Keratinocyte (primary cell): ENCODE data around the gene LZTFL1. TPM values are rescaled to one million over a fixed set of nuclear protein-coding genes. Genes with fewer than 3 reads are reported as not detected.

Source experiments
- DNase-seq: peaks from one replicate; pipeline ENCODE4 v3.0.0-alpha.2; 2011; ENCODE audit warnings: low read depth, missing footprints, low spot score
- FAIRE-seq: peaks from 2 replicates; lab custom pipeline; 2011; peaks lifted over from hg19 to GRCh38; lab: Jason Lieb, UNC
- H2AFZ ChIP-seq: 2 replicates; pipeline ENCODE4 v1.6.0; 2012; ENCODE audit warnings: low read length, control low read depth, inconsistent platforms; ENCODE audit not compliant: control insufficient read depth
- H3K27ac ChIP-seq: 2 replicates; pipeline ENCODE4 v1.5.1; 2011; ENCODE audit warnings: low read length; ENCODE audit not compliant: control insufficient read depth, insufficient read depth
- H3K27me3 ChIP-seq: 3 replicates; pipeline ENCODE4 v1.6.0; 2011; ENCODE audit warnings: low read length; ENCODE audit not compliant: control insufficient read depth, insufficient read depth; ENCODE audit errors: extremely low read depth
- H3K36me3 ChIP-seq, 2 experiments: 2 replicates in 1 of 2; 3 replicates in 1 of 2; pipeline ENCODE4 v1.5.1; 2011; ENCODE audit warnings: low read length in 2 of 2, mild to moderate bottlenecking in 1 of 2; ENCODE audit not compliant: control insufficient read depth in 2 of 2, insufficient read depth in 2 of 2; ENCODE audit errors: extremely low read depth in 1 of 2
- H3K4me1 ChIP-seq: 3 replicates; pipeline ENCODE4 v1.5.1; 2011; ENCODE audit warnings: low read length; ENCODE audit not compliant: control insufficient read depth, insufficient read depth; ENCODE audit errors: extremely low read depth
- H3K4me2 ChIP-seq: 3 replicates; pipeline ENCODE4 v1.6.0; 2011; ENCODE audit warnings: low read depth, low read length; ENCODE audit not compliant: control insufficient read depth, insufficient read depth; ENCODE audit errors: extremely low read depth
- H3K4me3 ChIP-seq, 3 experiments: fragments of 200-600 bp in 1 of 3; sonication (generic) in 1 of 3; 2 replicates in 2 of 3; 3 replicates in 1 of 3; pipeline ENCODE4 v1.5.1; 2011 to 2016; ENCODE audit warnings: low read length in 3 of 3, mild to moderate bottlenecking in 3 of 3, control low read depth in 2 of 3, inconsistent platforms in 1 of 3, low read depth in 1 of 3, mixed read lengths in 1 of 3, mixed run types in 1 of 3, moderate library complexity in 1 of 3; ENCODE audit not compliant: control insufficient read depth in 2 of 3, insufficient read depth in 2 of 3; ENCODE audit errors: extremely low read depth in 1 of 3
- H3K79me2 ChIP-seq: 2 replicates; pipeline ENCODE4 v1.6.0; 2012; ENCODE audit warnings: low read length; ENCODE audit not compliant: control insufficient read depth, insufficient read depth
- H3K9ac ChIP-seq: 3 replicates; pipeline ENCODE4 v1.6.0; 2011; ENCODE audit warnings: low read length; ENCODE audit not compliant: control insufficient read depth, insufficient read depth; ENCODE audit errors: extremely low read depth
- H3K9me1 ChIP-seq: 3 replicates; pipeline ENCODE4 v1.6.0; 2011; ENCODE audit warnings: low read length; ENCODE audit not compliant: control insufficient read depth, insufficient read depth; ENCODE audit errors: extremely low read depth
- H3K9me3 ChIP-seq: 2 replicates; pipeline ENCODE4 v1.5.1; 2012; ENCODE audit warnings: low read depth, low read length; ENCODE audit not compliant: control insufficient read depth
- H4K20me1 ChIP-seq: 3 replicates; pipeline ENCODE4 v1.6.0; 2011; ENCODE audit warnings: low read length; ENCODE audit not compliant: control insufficient read depth, insufficient read depth; ENCODE audit errors: extremely low read depth
- CTCF ChIP-seq, 3 experiments: IDR thresholded peaks in 1 of 3; conservative IDR thresholded peaks in 1 of 3; optimal IDR thresholded peaks in 1 of 3; 2 replicates in 2 of 3; 3 replicates in 1 of 3; pipeline versions ENCODE3 to v1.5.1; 2011; ENCODE audit warnings: low read length in 3 of 3, mild to moderate bottlenecking in 3 of 3, moderate library complexity in 2 of 3, control low read depth in 1 of 3, inconsistent platforms in 1 of 3; ENCODE audit not compliant: insufficient read depth in 2 of 3; ENCODE audit errors: extremely low read depth in 1 of 3
- EZH2 ChIP-seq: IDR thresholded peaks from one replicate; pipeline ENCODE4 v1.6.1; 2012; ENCODE audit warnings: inconsistent platforms, mild to moderate bottlenecking, low read length, moderate library complexity
- dilution Hi-C: fragments of 300-500 bp; cut with MboI; formaldehyde crosslinking; loops from one replicate; pipeline ENCODE4 v1.7.0; 2020; ENCODE audit warnings: low sequenced_read_pairs; ENCODE audit not compliant: extremely low pct_ligation_motif_present
- polyA plus RNA-seq, 5 experiments: library from polyadenylated mRNA; depleted of rRNA in 3 of 5; stranded (reverse) in 3 of 5; stranded (forward) in 1 of 5; unstranded in 1 of 5; fragments of >200 nt; gene quantifications; 1 replicate in 1 of 5; 2 replicates in 3 of 5; 3 replicates in 1 of 5; pipeline versions ENCODE4 v1.2.1 to v1.2.3, GENCODE V29; 2011 to 2012; ENCODE audit warnings: missing spikeins in 2 of 5, low read depth in 1 of 5, low replicate concordance in 1 of 5

Gene LZTFL1
- polyA plus RNA-seq, 1 donor (not counting 4 experiments of a cell fraction or from before 2014, with no cell fraction given): 17.9 TPM

GRCh38 chr3:45826908-45827307 is 15.0 kb downstream of the LZTFL1 start:
- peak; percentile 74 for FAIRE-seq
- Histone ChIP-seq H4K20me1 (no peaks in the 10 kb centered on the region), H3K9me1 (no peaks in the 10 kb centered on the region), H3K4me2 (no peak overlapping the region), H3K9me3 (no peaks in the 10 kb centered on the region), H3K36me3 (peaks cover 4 to 7% of the 10 kb centered on the region in 2 experiments), H3K27me3 (no peaks in the 10 kb centered on the region), H3K4me3 (no peak overlapping the region), H3K4me1 (peaks cover 3% of the 10 kb centered on the region), H3K27ac (no peak overlapping the region), H3K79me2 (no peaks in the 10 kb centered on the region), H2AFZ (no peak overlapping the region), H3K9ac (no peak overlapping the region)
- dilution Hi-C loops: no loop called here
- no peak for DNase-seq
- no peak for TF ChIP-seq CTCF (optimal IDR thresholded peaks at IDR 0.05 in 1 of 3, IDR thresholded peaks at IDR 0.05 in 1 of 3, conservative IDR thresholded peaks at IDR 0.05 in 1 of 3; ENCODE audit: extremely low read depth in 1 of 3, insufficient read depth in 2 of 3, low read length in 3 of 3)
- TF ChIP-seq EZH2: no peak

DNA sequence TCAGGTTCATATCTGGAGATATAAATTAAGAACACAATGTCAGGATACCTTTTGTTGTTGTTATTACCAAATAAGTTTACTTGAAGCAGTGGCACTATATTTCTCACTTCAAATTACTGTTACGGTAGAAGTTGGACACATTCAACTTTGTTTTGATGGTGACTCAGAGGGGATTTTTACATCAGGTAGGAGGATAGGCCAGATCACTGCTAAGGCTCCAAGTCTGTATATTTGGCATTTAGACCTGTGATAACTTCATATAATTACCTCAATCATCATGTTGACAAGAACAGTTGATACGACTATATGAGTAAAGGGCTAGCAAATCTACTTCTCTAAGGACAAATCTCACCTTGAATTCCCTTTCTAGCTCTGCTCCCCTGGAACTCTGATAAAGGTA is 15.6 kb downstream of the LZTFL1 start:
- Histone ChIP-seq H3K36me3 (peaks cover 2 to 7% of the 10 kb centered on the region in 2 experiments), H2AFZ (no peak overlapping the region), H3K4me3 (no peak overlapping the region), H3K27ac (no peak overlapping the region), H4K20me1 (no peaks in the 10 kb centered on the region), H3K9me3 (no peaks in the 10 kb centered on the region), H3K79me2 (no peaks in the 10 kb centered on the region), H3K9me1 (no peaks in the 10 kb centered on the region), H3K4me1 (peaks cover 3% of the 10 kb centered on the region), H3K4me2 (no peak overlapping the region), H3K9ac (no peak overlapping the region), H3K27me3 (no peaks in the 10 kb centered on the region)
- no peak for DNase-seq
- peak; percentile 58 for FAIRE-seq
- dilution Hi-C loops: no loop called here
- no peak for TF ChIP-seq EZH2
- no peak for TF ChIP-seq CTCF (optimal IDR thresholded peaks at IDR 0.05 in 1 of 3, IDR thresholded peaks at IDR 0.05 in 1 of 3, conservative IDR thresholded peaks at IDR 0.05 in 1 of 3; ENCODE audit: extremely low read depth in 1 of 3, insufficient read depth in 2 of 3, low read length in 3 of 3)
